ENCODE data around the gene TRIM39. TPM values are rescaled to one million over a fixed set of nuclear protein-coding genes. Genes with fewer than 3 reads are reported as not detected.

The TRIM39 gene
- polyA plus RNA-seq, 1 of the 3 experiments (the other 2 are of a cell fraction) = 6.5 TPM

DNA sequence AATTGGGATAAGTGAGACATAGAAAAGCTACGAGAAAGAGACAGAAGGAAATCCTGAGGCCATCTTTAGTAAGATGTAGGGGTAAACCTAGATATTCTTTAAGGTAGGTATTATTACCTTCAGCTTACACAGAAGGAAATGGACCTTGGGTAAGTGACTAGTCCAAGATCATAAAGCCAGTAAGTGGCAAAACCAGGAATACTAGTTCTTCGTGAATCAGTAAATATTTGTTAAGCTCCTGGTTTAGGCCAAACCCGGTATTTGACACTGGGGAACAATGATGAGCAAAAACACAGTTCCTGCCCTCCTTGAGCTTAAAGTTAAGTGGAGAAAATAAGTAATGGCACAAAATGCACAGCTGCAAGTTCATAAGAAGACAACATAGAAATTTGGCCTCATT, 5.3 kb downstream of the TRIM39 start (continued):
- TF ChIP-seq YY1 (IDR thresholded peaks at IDR 0.05; ENCODE audit: low read depth) = no peak

GRCh38 chr6:30334075-30334783, 7.5 kb downstream of the TRIM39 start:
- TF ChIP-seq MEF2A (IDR thresholded peaks at IDR 0.05; ENCODE audit: borderline replicate concordance, low read depth) = no peak
- TF ChIP-seq RXRA (IDR thresholded peaks at IDR 0.05; ENCODE audit: borderline replicate concordance, low read depth) = no peak
- TF ChIP-seq TEAD4 (IDR thresholded peaks at IDR 0.05; ENCODE audit: borderline replicate concordance, insufficient read depth) = no peak
- TF ChIP-seq EZH2phosphoT487 (IDR thresholded peaks at IDR 0.05; ENCODE audit: borderline replicate concordance, low read depth) = no peak
- no peak for TF ChIP-seq TAF1 (IDR thresholded peaks at IDR 0.05; ENCODE audit: borderline replicate concordance, low read depth, low read length)
- no peak for TF ChIP-seq FOSL2 (IDR thresholded peaks at IDR 0.05; ENCODE audit: borderline replicate concordance, low read depth)
- TF ChIP-seq GABPA (IDR thresholded peaks at IDR 0.05; ENCODE audit: low read depth) = no peak
- TF ChIP-seq, protein P1, sequence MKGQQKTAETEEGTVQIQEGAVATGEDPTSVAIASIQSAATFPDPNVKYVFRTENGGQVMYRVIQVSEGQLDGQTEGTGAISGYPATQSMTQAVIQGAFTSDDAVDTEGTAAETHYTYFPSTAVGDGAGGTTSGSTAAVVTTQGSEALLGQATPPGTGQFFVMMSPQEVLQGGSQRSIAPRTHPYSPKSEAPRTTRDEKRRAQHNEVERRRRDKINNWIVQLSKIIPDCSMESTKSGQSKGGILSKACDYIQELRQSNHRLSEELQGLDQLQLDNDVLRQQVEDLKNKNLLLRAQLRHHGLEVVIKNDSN (IDR thresholded peaks at IDR 0.05; ENCODE audit: borderline replicate concordance, low read depth) = no peak
- TF ChIP-seq, protein P2, sequence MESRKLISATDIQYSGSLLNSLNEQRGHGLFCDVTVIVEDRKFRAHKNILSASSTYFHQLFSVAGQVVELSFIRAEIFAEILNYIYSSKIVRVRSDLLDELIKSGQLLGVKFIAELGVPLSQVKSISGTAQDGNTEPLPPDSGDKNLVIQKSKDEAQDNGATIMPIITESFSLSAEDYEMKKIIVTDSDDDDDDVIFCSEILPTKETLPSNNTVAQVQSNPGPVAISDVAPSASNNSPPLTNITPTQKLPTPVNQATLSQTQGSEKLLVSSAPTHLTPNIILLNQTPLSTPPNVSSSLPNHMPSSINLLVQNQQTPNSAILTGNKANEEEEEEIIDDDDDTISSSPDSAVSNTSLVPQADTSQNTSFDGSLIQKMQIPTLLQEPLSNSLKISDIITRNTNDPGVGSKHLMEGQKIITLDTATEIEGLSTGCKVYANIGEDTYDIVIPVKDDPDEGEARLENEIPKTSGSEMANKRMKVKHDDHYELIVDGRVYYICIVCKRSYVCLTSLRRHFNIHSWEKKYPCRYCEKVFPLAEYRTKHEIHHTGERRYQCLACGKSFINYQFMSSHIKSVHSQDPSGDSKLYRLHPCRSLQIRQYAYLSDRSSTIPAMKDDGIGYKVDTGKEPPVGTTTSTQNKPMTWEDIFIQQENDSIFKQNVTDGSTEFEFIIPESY (IDR thresholded peaks at IDR 0.05; ENCODE audit: borderline replicate concordance, low read depth) = no peak
- POLR2A ChIA-PET = no interaction called here
- Histone ChIP-seq H3K79me2 (ENCODE audit: insufficient read depth) (no peaks in the 10 kb centered on the region), H4K20me1 (ENCODE audit: insufficient read depth) (no peaks in the 10 kb centered on the region), H3K4me1 (ENCODE audit: control insufficient read depth in 1 of 2, insufficient read depth in 2 of 2, low read depth in 1 of 2, low read length in 1 of 2) (no peaks in the 10 kb centered on the region), H3K27ac (ENCODE audit: low read depth in 2 of 2, low read length in 1 of 2) (no peak overlapping the region), H2AFZ (ENCODE audit: low read depth) (no peak overlapping the region), H3K9me3 (no peaks in the 10 kb centered on the region), H3K9me2 (no peaks in the 10 kb centered on the region), H3K36me3 (replicated peaks in 1 of 2; ENCODE audit: control insufficient read depth in 1 of 2, insufficient read depth in 2 of 2, low read length in 1 of 2) (peaks cover 64 to 77% of the 10 kb centered on the region in 2 experiments), H3K27me3 (ENCODE audit: insufficient read depth) (no peaks in the 10 kb centered on the region), H3K9ac (no peak overlapping the region), H3F3A (replicated peaks; ENCODE audit: insufficient read depth) (no peaks in the 10 kb centered on the region), H3K4me3 (ENCODE audit: low read depth in 2 of 2, low read length in 1 of 2) (no peak overlapping the region), H3K4me2 (no peak overlapping the region)
- CTCF ChIA-PET = interaction anchor here (1.5 kb wide), 1 partner anchor 115 kb away, joined by 3 read pairs; no protein-coding TSS in a partner anchor
- DNase-seq = no peak
- WGBS (ENCODE audit: low lambda C conversion rate) = 69% methylated on average over 2 of the region's 2 CpGs

GRCh38 chr6:30340589-30341054, 13.9 kb downstream of the TRIM39 start:
- H2AFZ ChIP-seq (ENCODE audit: low read depth) = no peak overlapping the region
- 0 out of 2 replicates have a peak, but pooled peaks cover under 1% of the 10 kb centered on the region for H3K79me2 ChIP-seq (ENCODE audit: insufficient read depth)
- DNase-seq = no peak
- no peaks in the 10 kb centered on the region for H3F3A ChIP-seq (replicated peaks; ENCODE audit: insufficient read depth)
- H3K4me1 ChIP-seq (ENCODE audit: control insufficient read depth in 1 of 2, insufficient read depth in 2 of 2, low read depth in 1 of 2, low read length in 1 of 2) = peaks cover under 1 to 3% of the 10 kb centered on the region in 2 experiments; a peak in 3 of 4 replicates
- H4K20me1 ChIP-seq (ENCODE audit: insufficient read depth) = no peaks in the 10 kb centered on the region
- no peak overlapping the region for H3K4me3 ChIP-seq (ENCODE audit: low read depth in 2 of 2, low read length in 1 of 2)
- 81% methylated on average over 6 of the region's 6 CpGs for WGBS (ENCODE audit: low lambda C conversion rate)
- H3K9ac ChIP-seq = no peak overlapping the region
- no peaks in the 10 kb centered on the region for H3K9me3 ChIP-seq
- no peaks in the 10 kb centered on the region for H3K27me3 ChIP-seq (ENCODE audit: insufficient read depth)
- no peak overlapping the region for H3K27ac ChIP-seq (ENCODE audit: low read depth in 2 of 2, low read length in 1 of 2)
- H3K4me2 ChIP-seq = no peak overlapping the region
- peaks cover 27 to 43% of the 10 kb centered on the region in 2 experiments for H3K36me3 ChIP-seq (replicated peaks in 1 of 2; ENCODE audit: control insufficient read depth in 1 of 2, insufficient read depth in 2 of 2, low read length in 1 of 2)
- ChIA-PET CTCF (interaction anchor here (1.3 kb wide), 1 partner anchor 9 kb away, joined by 3 read pairs; no protein-coding TSS in a partner anchor), POLR2A (interaction anchor here (1.3 kb wide), 1 partner anchor 14 kb away, joined by 5 read pairs; the partner anchor contains the start of gene TRIM39)
- H3K9me2 ChIP-seq = no peaks in the 10 kb centered on the region
- no peak for TF ChIP-seq REST (IDR thresholded peaks at IDR 0.05; ENCODE audit: low read depth, low read length)
- TF ChIP-seq, protein P2 (IDR thresholded peaks at IDR 0.05; ENCODE audit: borderline replicate concordance, low read depth) = no peak
- TF ChIP-seq SIN3A (IDR thresholded peaks at IDR 0.05; ENCODE audit: borderline replicate concordance, low read depth, low read length) = no peak
- no peak for TF ChIP-seq FOXM1 (IDR thresholded peaks at IDR 0.05; ENCODE audit: low read depth)
- no peak for TF ChIP-seq NFIC (IDR thresholded peaks at IDR 0.05; ENCODE audit: borderline replicate concordance)
- no peak for TF ChIP-seq POLR2AphosphoS5 (IDR thresholded peaks at IDR 0.05; ENCODE audit: low read depth, low read length)
- TF ChIP-seq FOSL2 (IDR thresholded peaks at IDR 0.05; ENCODE audit: borderline replicate concordance, low read depth) = no peak

All from SK-N-SH (cell line).